ENCODE results near the gene DIPK1C.

DIPK1C gene

GRCh38 chr18:74447404-74448152, 9.5 kb downstream of the DIPK1C start:
- no peak for DNase-seq

DNA sequence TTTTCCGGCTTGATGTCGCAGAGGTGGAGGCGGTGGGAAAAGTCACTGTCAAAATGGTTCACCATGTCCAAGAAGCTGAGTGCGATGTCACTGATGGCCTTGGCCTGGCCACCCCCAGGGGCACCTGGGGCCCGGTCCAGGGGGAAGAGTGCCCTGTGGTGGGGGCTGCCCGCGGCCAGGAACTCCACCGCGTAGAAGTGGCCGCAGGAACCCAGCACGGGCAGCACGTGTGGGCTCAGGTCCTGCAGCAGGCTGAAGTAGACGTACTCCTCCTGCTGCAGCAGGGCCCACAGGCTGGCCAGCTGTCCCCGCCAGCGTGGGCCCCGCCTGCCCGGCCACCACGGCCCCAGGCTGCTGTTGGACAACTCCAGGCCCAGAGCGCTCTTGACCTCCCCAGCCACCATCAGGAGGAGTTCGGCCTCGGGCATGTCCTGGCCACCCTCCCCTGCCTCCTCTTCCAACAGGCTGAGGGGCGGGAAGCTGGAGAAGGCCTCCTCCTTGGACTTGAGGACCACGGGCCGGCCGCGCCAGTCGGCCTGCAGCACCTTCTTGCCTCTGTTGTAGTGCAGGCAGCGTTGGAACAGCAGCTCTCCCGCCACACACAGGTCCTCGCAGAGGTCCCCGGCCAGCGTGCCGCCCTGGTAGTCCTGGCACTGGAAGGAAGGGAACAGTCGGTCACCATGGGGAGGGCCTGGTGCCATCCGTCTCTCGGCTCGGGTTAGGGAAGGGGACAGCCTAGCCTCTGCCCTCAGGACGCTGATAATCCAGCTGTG, 10.3 kb downstream of the DIPK1C start:
- no peak for DNase-seq

GRCh38 chr18:74446178-74446577, 10.9 kb downstream of the DIPK1C start:
- DNase-seq, result no peak

DNA sequence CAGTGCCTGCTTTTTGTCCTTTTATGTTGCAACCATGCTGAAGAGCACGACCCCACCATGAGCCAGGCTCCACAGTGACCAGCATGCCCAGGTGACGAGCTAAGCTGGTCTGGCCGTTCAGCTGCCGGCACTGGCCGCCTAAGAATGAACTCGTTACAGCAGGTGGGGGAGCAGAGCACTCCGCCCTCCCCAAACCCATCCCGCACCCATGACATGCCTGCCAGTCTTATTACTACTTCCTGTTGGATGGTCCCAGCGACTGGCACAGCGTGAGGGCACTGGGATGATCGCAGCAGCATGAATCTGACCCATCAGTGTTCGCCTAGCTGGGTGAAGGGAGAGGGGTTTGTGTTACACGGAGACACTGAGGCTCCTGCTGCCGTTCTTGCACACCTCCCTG, 11.5 kb downstream of the DIPK1C start:
- no peak for DNase-seq

DNA sequence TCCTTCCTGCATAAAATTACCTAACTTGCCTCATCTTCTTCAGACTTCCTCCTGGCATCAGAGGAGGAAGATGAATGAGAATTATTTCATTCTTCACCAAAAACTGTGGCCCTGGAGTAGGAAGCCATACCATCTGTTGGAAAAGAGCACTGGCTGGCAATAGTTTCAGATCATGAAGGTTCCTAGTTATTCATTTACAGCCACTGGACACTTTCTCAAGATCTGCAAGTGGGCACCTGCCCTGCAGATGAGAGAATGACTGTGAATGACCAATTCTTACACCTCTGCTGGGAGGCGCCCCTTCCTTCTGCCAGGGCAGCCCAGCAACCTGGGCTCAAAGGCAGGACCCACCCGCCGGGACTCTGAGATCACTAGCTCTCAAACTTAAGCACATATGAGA, 13.0 kb downstream of the DIPK1C start:
- DNase-seq, result no peak

DNA sequence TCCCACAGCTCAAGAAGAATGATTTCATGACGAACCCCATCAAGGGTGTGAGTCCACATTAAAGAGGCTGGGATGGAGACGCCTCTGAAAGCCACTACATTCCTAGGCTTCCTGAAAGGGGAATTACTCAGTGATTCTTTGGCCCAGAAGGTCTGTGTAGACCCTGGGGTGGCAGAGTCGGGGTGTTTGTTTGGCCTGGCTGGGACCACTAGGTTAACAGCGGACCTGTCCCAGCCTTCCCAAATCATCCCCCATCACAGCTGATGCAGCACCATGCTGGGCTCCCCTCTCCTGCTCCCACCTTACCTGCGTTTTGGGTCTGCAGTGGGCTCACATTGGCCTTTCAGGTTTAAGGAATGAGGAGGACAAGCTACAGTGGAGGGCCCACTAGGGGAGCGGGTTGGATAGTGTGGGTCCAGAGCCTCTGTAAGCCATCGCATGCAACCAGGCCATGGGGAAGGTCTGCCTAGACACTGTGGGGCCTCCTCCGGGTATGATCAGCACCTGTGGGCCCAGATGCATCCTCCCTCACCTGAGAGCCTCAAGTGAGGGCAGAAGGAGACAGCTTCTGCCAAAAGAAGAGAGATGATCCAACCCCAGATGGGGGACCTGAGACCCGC, 16.2 kb downstream of the DIPK1C start:
- no peak for DNase-seq

- no peak for DNase-seq
Measured at GRCh38 chr18:74438091-74438490, 19.0 kb downstream of the DIPK1C start.

- no peak for DNase-seq
Measured at GRCh38 chr18:74436158-74436769, 20.8 kb downstream of the DIPK1C start.

DNA sequence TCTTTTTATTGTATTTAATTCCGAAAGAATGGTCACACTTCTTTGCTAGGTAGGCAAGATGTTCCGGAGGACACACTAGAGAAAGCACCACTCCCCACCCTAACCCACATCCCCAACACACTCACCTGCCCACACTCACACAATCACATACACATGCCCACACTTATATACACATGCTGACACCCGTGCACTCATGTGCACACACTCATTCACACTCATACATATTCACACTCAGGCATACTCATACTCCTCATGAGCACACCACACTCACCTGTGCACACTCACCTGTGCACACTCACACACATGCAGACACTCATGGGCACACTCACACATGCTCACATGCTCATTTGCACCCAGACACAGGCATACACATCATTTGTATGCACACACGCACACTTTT, 21.4 kb downstream of the DIPK1C start:
- no peak for DNase-seq

DNA sequence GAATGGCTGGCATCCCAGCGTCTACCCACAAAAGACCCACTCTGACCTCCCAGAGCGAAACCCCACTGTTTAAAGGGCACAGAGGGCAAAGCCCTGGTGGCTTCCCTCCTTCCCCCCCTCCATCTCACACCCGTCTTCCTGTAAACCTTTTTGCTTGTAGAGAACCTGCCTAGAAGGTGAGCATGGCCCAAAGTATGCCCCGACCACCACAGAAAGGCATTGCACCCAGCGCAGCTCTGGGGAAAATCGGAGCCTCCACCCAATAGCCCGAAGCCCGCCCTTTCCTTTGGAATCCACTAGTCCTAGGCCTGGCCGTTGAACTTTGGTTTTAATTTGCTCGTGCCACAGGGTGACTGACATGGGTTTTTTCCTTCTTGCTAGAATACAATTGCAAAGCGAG, 22.6 kb downstream of the DIPK1C start:
- DNase-seq, result no peak

GRCh38 chr18:74430806-74431571, 26.1 kb downstream of the DIPK1C start:
- DNase-seq, result no peak

- no peak for DNase-seq
Measured at GRCh38 chr18:74430231-74430630, 26.9 kb downstream of the DIPK1C start.

GRCh38 chr18:74429096-74429495, 28.0 kb downstream of the DIPK1C start:
- no peak for DNase-seq

GRCh38 chr18:74427442-74428112, 29.5 kb downstream of the DIPK1C start:
- no peak for DNase-seq

DNA sequence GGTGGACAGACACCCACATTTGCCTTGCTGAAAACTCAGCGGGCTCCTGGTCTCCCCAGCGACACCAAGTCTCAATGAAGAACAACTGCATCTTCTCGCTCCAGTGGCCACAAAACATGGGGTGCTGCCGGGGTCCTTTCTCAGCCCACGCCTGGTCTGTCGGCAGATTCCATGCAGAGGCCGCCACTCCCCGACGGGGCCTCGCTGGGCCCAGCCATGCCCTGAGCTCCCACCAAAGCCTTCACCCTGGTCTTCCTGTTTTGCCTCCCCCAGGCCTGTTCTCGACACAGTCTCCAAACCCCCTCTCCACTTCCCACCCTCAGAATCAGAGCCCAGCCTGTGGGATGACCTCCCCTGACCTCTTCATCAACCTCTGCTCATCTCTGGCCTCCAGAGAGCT, 31.2 kb downstream of the DIPK1C start:
- no peak for DNase-seq

GRCh38 chr18:74425161-74425560, 31.9 kb downstream of the DIPK1C start:
- no peak for DNase-seq

DNA sequence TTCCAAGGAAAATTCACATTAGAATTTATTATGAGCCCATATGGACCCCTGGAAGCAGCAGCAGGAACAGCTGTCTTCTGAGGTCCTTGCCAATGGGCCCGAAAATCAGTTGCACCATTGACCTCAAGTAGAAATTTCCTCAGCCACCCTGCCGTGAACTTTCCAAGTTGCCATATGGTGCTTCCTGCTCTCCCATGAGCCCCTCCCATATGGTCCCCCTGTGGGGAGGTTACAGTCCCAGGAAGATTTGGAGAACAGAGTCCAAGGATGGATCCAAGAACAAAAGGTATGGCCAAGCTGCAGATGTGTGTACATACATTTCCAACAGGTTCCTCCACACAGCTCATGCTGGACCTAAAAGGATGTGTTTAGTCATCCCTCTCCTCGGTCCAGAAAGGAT, 34.6 kb downstream of the DIPK1C start:
- DNase-seq, result no peak

DNA sequence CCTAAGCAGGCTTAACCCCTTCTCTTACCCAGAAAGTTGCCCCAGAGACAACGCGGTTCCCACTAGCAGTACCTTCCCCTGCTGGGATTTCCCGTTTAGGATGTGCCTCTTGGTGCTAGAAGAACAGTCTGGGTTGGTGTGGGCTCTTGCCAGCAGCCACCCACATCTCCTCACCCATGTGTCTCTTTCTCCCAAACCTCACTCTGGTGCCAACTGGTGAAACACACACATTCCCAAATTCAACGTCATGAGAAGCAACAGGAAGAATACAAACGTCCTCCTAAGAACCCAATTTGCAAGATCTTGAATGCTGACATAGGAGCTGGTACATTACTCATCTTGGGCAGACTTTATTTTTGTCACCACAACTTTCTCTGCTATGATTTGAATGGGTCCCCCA, 36.2 kb downstream of the DIPK1C start:
- DNase-seq, result no peak

DNA sequence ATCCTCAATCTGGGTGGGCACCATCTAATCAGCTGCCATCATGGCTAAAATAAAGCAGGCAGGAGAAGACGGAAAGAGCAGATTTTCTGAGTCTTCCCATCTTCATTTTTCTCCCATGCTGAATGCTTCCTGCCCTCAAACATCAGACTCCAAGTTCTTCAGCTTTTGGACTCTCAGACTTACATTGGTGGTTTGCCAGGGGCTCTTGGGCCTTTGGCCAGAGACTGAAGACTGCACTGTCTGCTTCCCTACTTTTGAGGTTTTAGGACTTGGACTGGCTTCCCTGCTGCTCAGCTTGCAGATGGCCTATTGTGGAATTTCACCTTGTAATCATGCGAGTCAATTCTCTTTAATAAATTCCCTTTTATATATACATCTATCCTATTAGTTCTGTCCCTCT, 36.6 kb downstream of the DIPK1C start:
- no peak for DNase-seq

GRCh38 chr18:74419761-74420160, 37.3 kb downstream of the DIPK1C start:
- DNase-seq, result no peak

DNA sequence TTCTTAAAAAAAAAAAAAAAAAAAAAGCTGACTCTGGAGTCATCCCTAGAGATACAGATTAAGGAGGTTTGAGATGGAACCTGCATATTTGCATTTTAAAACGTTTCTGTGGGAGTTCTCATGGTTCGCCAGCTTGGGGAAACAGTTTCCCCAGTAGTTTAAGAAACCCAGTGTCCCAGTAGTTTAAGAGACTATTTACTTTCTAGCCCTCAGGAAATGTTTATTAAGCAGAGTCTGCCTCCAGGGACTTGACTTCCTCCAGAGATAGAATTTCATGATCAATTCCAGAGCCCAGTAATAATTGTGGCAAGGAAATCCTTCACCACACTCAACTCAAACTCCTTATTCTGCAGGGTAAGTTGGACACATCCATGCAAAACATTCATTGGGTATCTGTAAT, 39.1 kb downstream of the DIPK1C start:
- no peak for DNase-seq

DNA sequence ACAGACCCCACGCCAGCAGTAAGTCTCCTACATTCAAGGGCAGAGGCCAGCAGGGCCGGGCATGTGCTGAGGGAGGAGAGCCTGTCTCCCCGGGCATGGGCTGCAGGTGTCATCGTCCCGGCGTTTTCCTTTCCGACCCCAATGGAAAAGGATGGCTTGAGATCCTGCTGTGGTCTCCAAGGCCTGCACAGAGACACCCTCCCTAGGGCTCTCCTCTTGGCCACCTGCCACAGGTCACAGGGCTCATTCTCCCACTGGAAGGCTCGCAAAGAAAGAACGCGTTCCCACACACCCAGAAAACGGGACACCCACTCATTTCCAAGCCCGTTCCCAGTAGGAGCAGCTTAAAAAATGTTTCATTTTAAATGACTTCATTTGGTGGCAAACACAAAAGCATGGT, 41.0 kb downstream of the DIPK1C start:
- no peak for DNase-seq

All from activated effector memory CD4-positive, alpha-beta T cell treated with Interleukin-2 at 50 U/mL for 16 hours (primary cell).